Pancreas (tissue), 10 donors: ENCODE measurements around the gene B3GNT5. TPM values are rescaled to one million over a fixed set of nuclear protein-coding genes. Genes with fewer than 3 reads are reported as not detected.

Experiments
- ATAC-seq, 4 donors: fragments of 200-7000 bp; cut with Tn5 transposase; one replicate each; pipeline versions ENCODE4 v1.8.0 to v1.9.1; 2020; ENCODE audit warnings: mild to moderate bottlenecking in 4 of 4, moderate library complexity in 4 of 4
- DNase-seq, 6 donors: peaks; one replicate each; pipeline ENCODE4 v3.0.0-alpha.2; 2020
- FAIRE-seq: peaks from 2 replicates; lab custom pipeline; 2012; peaks lifted over from hg19 to GRCh38; lab: Jason Lieb, UNC
- H3K27ac ChIP-seq, 4 donors: fragments of 200-600 bp; sonication (generic); 1 replicate in 3 of 4; 2 replicates in 1 of 4; pipeline versions ENCODE4 v1.5.0 to v1.8.0; 2020
- H3K27me3 ChIP-seq, 4 donors: fragments of 200-600 bp; one replicate each; pipeline ENCODE4 v1.8.0; 2021
- H3K36me3 ChIP-seq, 3 donors: fragments of 200-600 bp; sonication (generic) in 1 of 3; one replicate each; pipeline versions ENCODE4 v1.5.0 to v1.8.0; 2020 to 2021
- H3K4me1 ChIP-seq, 3 donors: fragments of 200-600 bp; one replicate each; pipeline ENCODE4 v1.8.0; 2021
- H3K4me3 ChIP-seq, 4 donors: fragments of 200-600 bp; sonication (generic) in 2 of 4; one replicate each; pipeline versions ENCODE4 v1.5.0 to v1.8.0; 2020 to 2021
- H3K9me3 ChIP-seq, 4 donors: fragments of 200-600 bp; one replicate each; pipeline ENCODE4 v1.8.0; 2021
- CTCF ChIP-seq, 4 donors: fragments of 200-600 bp; sonication (generic) in 3 of 4; IDR thresholded peaks; one replicate each; pipeline versions ENCODE4 v1.5.0 to v1.8.0; 2021; ENCODE audit warnings: antibody characterized with exemption in 4 of 4
- WGBS, 2 donors: extraction: QIAGEN DNeasy Blood & Tissue Kit; methylation state at CpG; one replicate each; pipeline ENCODE4 v1.1.7; 2013; 5-methylcytosine and 5-hydroxymethylcytosine counted together
- intact Hi-C, 3 donors: fragments of 100-400 bp; cut with DNase I; formaldehyde crosslinking; loops; one replicate each; pipeline versions ENCODE4 v1.11.1 to v1.14.2; 2022
- polyA plus RNA-seq, 2 donors: library from polyadenylated mRNA; stranded (reverse); fragments of 200-250 nt; gene quantifications; one replicate each; pipeline ENCODE4 v1.2.3, GENCODE V29; 2013
- total RNA-seq, 6 donors: library from RNA; stranded (reverse); fragmentation: NEBNext Ultra II Directional in 4 of 6; extraction: Animal tissue kit (Norgen Biotek cat#: 25700) in 4 of 6; gene quantifications; one replicate each; pipeline versions ENCODE4 v1.2.1 to v1.2.4, GENCODE V29; 2021 to 2023
- donor health status: healthy with polysubstance abuse.
- donor health status: DM: no; HTN: no; CAD: no; lungs with moderate emphysema.
- donor health status: DM: no; HTN: no; CAD: no.
- donor health status: control.
- donor health status: control.
- donor health status: Bipolar disorder and iron deficiency.
- donor health status: DM: yes; HTN: yes; CAD: no.
- donor health status: DM: no; HTN: no; CAD: no.
- donor health status: DM: no; HTN: no; CAD: no.
- donor health status: DM: yes; HTN: yes; CAD: no.

B3GNT5 gene
- total and polyA plus RNA-seq, 8 donors: 3.0 to 13.7 (median 5.2) TPM

GRCh38 chr3:183269345-183269744 is 16.3 kb downstream of the B3GNT5 start:
- DNase-seq: no peak
- no peak for TF ChIP-seq CTCF (IDR thresholded peaks at IDR 0.05)
- no peak for FAIRE-seq
- no peaks in the 10 kb centered on the region for H3K36me3 ChIP-seq
- 93 to 97% methylated on average over 13 of the region's 13 CpGs for WGBS, 2 donors
- H3K27ac ChIP-seq: no peak overlapping the region
- H3K4me1 ChIP-seq: peaks cover 0 to 25% (median 15%) of the 10 kb centered on the region in 3 donors
- ATAC-seq: no peak
- no peak overlapping the region for H3K4me3 ChIP-seq
- no peaks in the 10 kb centered on the region for H3K27me3 ChIP-seq
- H3K9me3 ChIP-seq: no peaks in the 10 kb centered on the region
- intact Hi-C loops: no loop called here

GRCh38 chr3:183270344-183270743 is 17.3 kb downstream of the B3GNT5 start:
- FAIRE-seq (no peak), DNase-seq (no peak), ATAC-seq (peak in 1 of 4 donors; percentile 50)
- 71 to 77% methylated on average over 7 of the region's 7 CpGs for WGBS, 2 donors
- H3K4me3 ChIP-seq: no peak overlapping the region
- intact Hi-C loops: no loop called here
- no peaks in the 10 kb centered on the region for H3K36me3 ChIP-seq
- no peaks in the 10 kb centered on the region for H3K27me3 ChIP-seq
- H3K4me1 ChIP-seq: peaks cover 0 to 23% (median 13%) of the 10 kb centered on the region in 3 donors
- no peaks in the 10 kb centered on the region for H3K9me3 ChIP-seq
- TF ChIP-seq CTCF (IDR thresholded peaks at IDR 0.05): no peak
- no peak overlapping the region for H3K27ac ChIP-seq

- no peak for DNase-seq
- intact Hi-C loops: no loop called here
- TF ChIP-seq CTCF (IDR thresholded peaks at IDR 0.05): no peak
- Histone ChIP-seq H3K9me3 (no peaks in the 10 kb centered on the region), H3K4me1 (peaks cover 0 to 19% (median 4%) of the 10 kb centered on the region in 3 donors), H3K27me3 (no peaks in the 10 kb centered on the region), H3K27ac (no peak overlapping the region), H3K4me3 (no peak overlapping the region), H3K36me3 (no peaks in the 10 kb centered on the region)
- ATAC-seq: no peak
- FAIRE-seq: no peak
- 91 to 93% methylated on average over 3 of the region's 3 CpGs for WGBS, 2 donors
These were observed 19.1 kb downstream of the B3GNT5 start for GRCh38 chr3:183272142-183272541.

GRCh38 chr3:183272791-183273190 is 19.7 kb downstream of the B3GNT5 start:
- Histone ChIP-seq H3K4me1 (peaks cover 0 to 19% (median 4%) of the 10 kb centered on the region in 3 donors), H3K36me3 (no peaks in the 10 kb centered on the region), H3K4me3 (no peak overlapping the region), H3K27me3 (no peaks in the 10 kb centered on the region), H3K9me3 (no peaks in the 10 kb centered on the region), H3K27ac (no peak overlapping the region)
- no peak for FAIRE-seq
- no peak for TF ChIP-seq CTCF (IDR thresholded peaks at IDR 0.05)
- DNase-seq: no peak
- ATAC-seq: no peak
- intact Hi-C loops: no loop called here

GRCh38 chr3:183274609-183275008 is 21.6 kb downstream of the B3GNT5 start:
- H3K9me3 ChIP-seq: no peaks in the 10 kb centered on the region
- no peak for TF ChIP-seq CTCF (IDR thresholded peaks at IDR 0.05)
- peaks cover 0 to 19% (median 4%) of the 10 kb centered on the region in 3 donors for H3K4me1 ChIP-seq
- no peak overlapping the region for H3K4me3 ChIP-seq
- WGBS, 2 donors: 67 to 74% methylated on average over 5 of the region's 5 CpGs
- no peak for ATAC-seq
- DNase-seq: no peak
- H3K27ac ChIP-seq: peak overlapping the region in 1 of 4 donors; percentile 59
- no peaks in the 10 kb centered on the region for H3K27me3 ChIP-seq
- intact Hi-C loops: no loop called here
- no peak for FAIRE-seq
- H3K36me3 ChIP-seq: no peaks in the 10 kb centered on the region
